ENCODE results near the gene RNLS.

GRCh38 chr10:88538048-88538447, 45.1 kb downstream of the RNLS start:
- TF ChIP-seq RARB (CRISPR knock-in tag; IDR thresholded peaks at IDR 0.05) (no peak), SNAI2 (CRISPR knock-in tag; IDR thresholded peaks at IDR 0.05) (no peak), PATZ1 (CRISPR knock-in tag; IDR thresholded peaks at IDR 0.05; ENCODE audit: borderline replicate concordance) (no peak), ISL1 (CRISPR knock-in tag; IDR thresholded peaks at IDR 0.05) (no peak), ZNF70 (CRISPR knock-in tag; IDR thresholded peaks at IDR 0.05) (no peak), POU6F1 (CRISPR knock-in tag; IDR thresholded peaks at IDR 0.05; ENCODE audit: borderline replicate concordance, low read depth) (no peak)

All from SK-N-SH treated with all-trans-retinoic acid at 6 μM for 48 hours (cell line).